Measurements from ENCODE around the gene ARNT2. TPM values are rescaled to one million over a fixed set of nuclear protein-coding genes. Genes with fewer than 3 reads are reported as not detected.

The ARNT2 gene
- total and polyA plus RNA-seq, 10 of the 15 experiments (the other 5 are each of a cell fraction or from before 2014, with no cell fraction given) = 0.07 to 0.49 (median 0.09) TPM; not detected in 6

DNA sequence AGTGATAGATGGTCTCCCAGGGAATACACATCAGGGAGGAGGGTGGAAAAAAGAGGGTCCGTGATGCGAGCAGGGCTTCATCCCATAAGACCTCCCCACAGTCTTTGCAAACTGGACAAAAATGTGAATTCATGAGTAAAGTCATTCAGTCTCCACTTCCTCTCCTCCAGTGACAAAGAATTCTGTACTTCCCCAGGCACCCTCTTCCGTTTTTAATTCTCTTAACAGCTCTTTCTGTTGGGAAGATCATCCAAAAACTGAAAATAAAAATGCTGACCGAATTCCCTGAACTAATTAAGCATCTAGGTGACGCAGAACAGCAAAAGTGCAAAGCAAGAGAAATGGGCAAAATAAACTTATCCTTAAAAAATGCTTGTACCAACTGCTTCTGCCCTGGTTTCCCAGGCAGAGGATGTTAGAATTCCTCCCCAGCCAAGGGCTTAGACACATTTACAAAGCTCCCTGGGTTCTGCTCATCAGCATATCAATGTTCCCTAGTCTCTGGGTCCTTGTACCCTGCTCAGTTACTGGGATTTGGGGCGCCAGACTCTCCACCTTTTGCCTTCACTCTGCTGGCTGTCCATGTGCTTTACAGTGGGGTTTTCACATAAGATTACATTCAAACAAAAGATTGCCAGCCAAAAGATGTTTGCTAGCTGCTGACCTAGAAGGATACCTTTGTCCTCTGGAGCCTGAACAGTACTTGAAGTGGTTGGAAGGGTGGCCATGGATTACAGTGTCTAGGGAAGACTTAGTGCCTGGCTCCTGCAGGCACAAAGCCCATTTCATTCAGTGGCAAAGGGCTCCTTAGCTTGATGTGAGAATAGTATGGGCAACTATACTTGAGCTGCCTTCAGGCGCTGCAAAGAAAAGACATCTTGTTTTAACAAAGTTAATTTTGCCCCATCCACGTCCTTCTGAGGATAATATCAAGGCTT lies 69.4 kb downstream of the ARNT2 start:
- Histone ChIP-seq H3K4me1 (ENCODE audit: control insufficient read depth, insufficient read depth, low read length) (no peaks in the 10 kb centered on the region), H3K9me3 (replicated peaks; ENCODE audit: control insufficient read depth, insufficient read depth, low read length) (no peaks in the 10 kb centered on the region; the same call in 2 of the 3 replicates), H4K20me1 (ENCODE audit: control insufficient read depth, insufficient read depth) (no peaks in the 10 kb centered on the region), H3K9ac (ENCODE audit: control insufficient read depth, insufficient read depth, low read length) (no peak overlapping the region), H3K4me3 (no peak overlapping the region), H3K79me2 (ENCODE audit: control insufficient read depth, insufficient read depth, low read length) (no peaks in the 10 kb centered on the region), H3K27me3 (replicated peaks in 1 of 2; ENCODE audit: control insufficient read depth in 2 of 2, insufficient read depth in 2 of 2, low read length in 1 of 2) (no peaks in the 10 kb centered on the region), H3K27ac (ENCODE audit: control insufficient read depth, insufficient read depth) (no peak overlapping the region), H3K36me3 (ENCODE audit: control insufficient read depth in 2 of 2, insufficient read depth in 2 of 2, low read length in 1 of 2) (no peaks in the 10 kb centered on the region), H3K4me2 (ENCODE audit: control insufficient read depth, insufficient read depth) (no peak overlapping the region), H2AFZ (ENCODE audit: control insufficient read depth, low read depth, low read length) (no peak overlapping the region)
- 14% methylated on average over 8 of the region's 8 CpGs for WGBS (ENCODE audit: insufficient coverage, insufficient replicate concordance, low lambda C conversion rate, missing lambda C conversion rate)
- FAIRE-seq (no peak), DNase-seq (ENCODE audit: low read depth, low spot score) (no peak), ATAC-seq (no peak)
- CTCF ChIA-PET = interaction anchor here (1.1 to 1.9 kb wide), 2 partner anchors 17 to 18 kb away, joined by 3 to 8 read pairs; no protein-coding TSS in a partner anchor
- POLR2A ChIA-PET = no interaction called here
- BruUV-seq (replicated peaks) = no TSS peak
- intact Hi-C loops (cut with micrococcal nuclease; ENCODE audit: unreplicated experiment) (no loop called here), in situ Hi-C loops (cut with MboI) (no loop called here)
- RAD21 ChIA-PET (ENCODE audit: unreplicated experiment) = no interaction called here
- SMC1A ChIA-PET (ENCODE audit: uncharacterized antibody, unreplicated experiment) = interaction anchor here (1.3 to 1.8 kb wide), 2 partner anchors 9 to 15 kb away, joined by 3 to 6 read pairs; no protein-coding TSS in a partner anchor
- TF ChIP-seq BACH1 (IDR thresholded peaks at IDR 0.05; ENCODE audit: borderline replicate concordance) (no peak), EP300 (IDR thresholded peaks at IDR 0.05; ENCODE audit: borderline replicate concordance in 1 of 2, control insufficient read depth in 1 of 2, low read depth in 2 of 2, low read length in 2 of 2) (no peak), SUPT20H (IDR thresholded peaks at IDR 0.05; ENCODE audit: borderline replicate concordance, control insufficient read depth, low read depth, low read length) (no peak), GABPA (IDR thresholded peaks at IDR 0.05; ENCODE audit: low read depth) (no peak), IKZF2 (IDR thresholded peaks at IDR 0.05) (no peak), FOS (IDR thresholded peaks at IDR 0.05; ENCODE audit: borderline replicate concordance, extremely low read depth, insufficient read length) (no peak), CHD4 (IDR thresholded peaks at IDR 0.05) (no peak), YBX1 (IDR thresholded peaks at IDR 0.05) (no peak), KAT2A (conservative IDR thresholded peaks at IDR 0.05; ENCODE audit: control insufficient read depth, low read depth, low read length) (no peak), SPI1 (IDR thresholded peaks at IDR 0.05; ENCODE audit: borderline replicate concordance, insufficient read depth, low read depth, low read length) (no peak)
- TF ChIP-seq, protein P1, sequence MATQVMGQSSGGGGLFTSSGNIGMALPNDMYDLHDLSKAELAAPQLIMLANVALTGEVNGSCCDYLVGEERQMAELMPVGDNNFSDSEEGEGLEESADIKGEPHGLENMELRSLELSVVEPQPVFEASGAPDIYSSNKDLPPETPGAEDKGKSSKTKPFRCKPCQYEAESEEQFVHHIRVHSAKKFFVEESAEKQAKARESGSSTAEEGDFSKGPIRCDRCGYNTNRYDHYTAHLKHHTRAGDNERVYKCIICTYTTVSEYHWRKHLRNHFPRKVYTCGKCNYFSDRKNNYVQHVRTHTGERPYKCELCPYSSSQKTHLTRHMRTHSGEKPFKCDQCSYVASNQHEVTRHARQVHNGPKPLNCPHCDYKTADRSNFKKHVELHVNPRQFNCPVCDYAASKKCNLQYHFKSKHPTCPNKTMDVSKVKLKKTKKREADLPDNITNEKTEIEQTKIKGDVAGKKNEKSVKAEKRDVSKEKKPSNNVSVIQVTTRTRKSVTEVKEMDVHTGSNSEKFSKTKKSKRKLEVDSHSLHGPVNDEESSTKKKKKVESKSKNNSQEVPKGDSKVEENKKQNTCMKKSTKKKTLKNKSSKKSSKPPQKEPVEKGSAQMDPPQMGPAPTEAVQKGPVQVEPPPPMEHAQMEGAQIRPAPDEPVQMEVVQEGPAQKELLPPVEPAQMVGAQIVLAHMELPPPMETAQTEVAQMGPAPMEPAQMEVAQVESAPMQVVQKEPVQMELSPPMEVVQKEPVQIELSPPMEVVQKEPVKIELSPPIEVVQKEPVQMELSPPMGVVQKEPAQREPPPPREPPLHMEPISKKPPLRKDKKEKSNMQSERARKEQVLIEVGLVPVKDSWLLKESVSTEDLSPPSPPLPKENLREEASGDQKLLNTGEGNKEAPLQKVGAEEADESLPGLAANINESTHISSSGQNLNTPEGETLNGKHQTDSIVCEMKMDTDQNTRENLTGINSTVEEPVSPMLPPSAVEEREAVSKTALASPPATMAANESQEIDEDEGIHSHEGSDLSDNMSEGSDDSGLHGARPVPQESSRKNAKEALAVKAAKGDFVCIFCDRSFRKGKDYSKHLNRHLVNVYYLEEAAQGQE (IDR thresholded peaks at IDR 0.05; ENCODE audit: low read depth, low read length) = no peak
- TF ChIP-seq, protein P2, sequence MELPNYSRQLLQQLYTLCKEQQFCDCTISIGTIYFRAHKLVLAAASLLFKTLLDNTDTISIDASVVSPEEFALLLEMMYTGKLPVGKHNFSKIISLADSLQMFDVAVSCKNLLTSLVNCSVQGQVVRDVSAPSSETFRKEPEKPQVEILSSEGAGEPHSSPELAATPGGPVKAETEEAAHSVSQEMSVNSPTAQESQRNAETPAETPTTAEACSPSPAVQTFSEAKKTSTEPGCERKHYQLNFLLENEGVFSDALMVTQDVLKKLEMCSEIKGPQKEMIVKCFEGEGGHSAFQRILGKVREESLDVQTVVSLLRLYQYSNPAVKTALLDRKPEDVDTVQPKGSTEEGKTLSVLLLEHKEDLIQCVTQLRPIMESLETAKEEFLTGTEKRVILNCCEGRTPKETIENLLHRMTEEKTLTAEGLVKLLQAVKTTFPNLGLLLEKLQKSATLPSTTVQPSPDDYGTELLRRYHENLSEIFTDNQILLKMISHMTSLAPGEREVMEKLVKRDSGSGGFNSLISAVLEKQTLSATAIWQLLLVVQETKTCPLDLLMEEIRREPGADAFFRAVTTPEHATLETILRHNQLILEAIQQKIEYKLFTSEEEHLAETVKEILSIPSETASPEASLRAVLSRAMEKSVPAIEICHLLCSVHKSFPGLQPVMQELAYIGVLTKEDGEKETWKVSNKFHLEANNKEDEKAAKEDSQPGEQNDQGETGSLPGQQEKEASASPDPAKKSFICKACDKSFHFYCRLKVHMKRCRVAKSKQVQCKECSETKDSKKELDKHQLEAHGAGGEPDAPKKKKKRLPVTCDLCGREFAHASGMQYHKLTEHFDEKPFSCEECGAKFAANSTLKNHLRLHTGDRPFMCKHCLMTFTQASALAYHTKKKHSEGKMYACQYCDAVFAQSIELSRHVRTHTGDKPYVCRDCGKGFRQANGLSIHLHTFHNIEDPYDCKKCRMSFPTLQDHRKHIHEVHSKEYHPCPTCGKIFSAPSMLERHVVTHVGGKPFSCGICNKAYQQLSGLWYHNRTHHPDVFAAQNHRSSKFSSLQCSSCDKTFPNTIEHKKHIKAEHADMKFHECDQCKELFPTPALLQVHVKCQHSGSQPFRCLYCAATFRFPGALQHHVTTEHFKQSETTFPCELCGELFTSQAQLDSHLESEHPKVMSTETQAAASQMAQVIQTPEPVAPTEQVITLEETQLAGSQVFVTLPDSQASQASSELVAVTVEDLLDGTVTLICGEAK (IDR thresholded peaks at IDR 0.05; ENCODE audit: borderline replicate concordance) = no peak

All from GM12878 (cell line).